Measurements from ENCODE around the gene CLEC4G.

CLEC4G gene

GRCh38 chr19:7720351-7720750 lies 11.6 kb downstream of the CLEC4G start:
- DNase-seq: no peak

- DNase-seq: no peak
Observed at GRCh38 chr19:7718668-7719067, 13.2 kb downstream of the CLEC4G start.

GRCh38 chr19:7716762-7717161 lies 15.1 kb downstream of the CLEC4G start:
- no peak for DNase-seq

GRCh38 chr19:7715671-7716070 lies 16.2 kb downstream of the CLEC4G start:
- no peak for DNase-seq

GRCh38 chr19:7710616-7711015 lies 21.3 kb downstream of the CLEC4G start:
- DNase-seq: no peak

GRCh38 chr19:7709932-7710460 lies 21.9 kb downstream of the CLEC4G start:
- no peak for DNase-seq

- no peak for DNase-seq
Observed at GRCh38 chr19:7706955-7707456, 24.9 kb downstream of the CLEC4G start.

- no peak for DNase-seq
Observed at GRCh38 chr19:7706188-7706954, 25.5 kb downstream of the CLEC4G start.

- DNase-seq: peak; percentile 60
Observed at GRCh38 chr19:7705387-7706187, 26.3 kb downstream of the CLEC4G start.

- no peak for DNase-seq
Observed at GRCh38 chr19:7704280-7705060, 27.4 kb downstream of the CLEC4G start.

GRCh38 chr19:7703332-7703731 lies 28.6 kb downstream of the CLEC4G start:
- no peak for DNase-seq

- no peak for DNase-seq
Observed at GRCh38 chr19:7701654-7702457, 30.1 kb downstream of the CLEC4G start, which contains the start of gene FCER2. Gene FCER2 (minus strand): TSS chr19:7702131. CDS start chr19:7699760, 2,371 bp downstream.

- DNase-seq: no peak
Observed at GRCh38 chr19:7701049-7701653, 30.8 kb downstream of the CLEC4G start.

GRCh38 chr19:7699417-7700401 lies 32.2 kb downstream of the CLEC4G start:
- DNase-seq: no peak

GRCh38 chr19:7699003-7699402 lies 32.9 kb downstream of the CLEC4G start:
- no peak for DNase-seq

- DNase-seq: no peak
Observed at GRCh38 chr19:7698583-7698982, 33.3 kb downstream of the CLEC4G start.

GRCh38 chr19:7697721-7698287 lies 34.1 kb downstream of the CLEC4G start:
- no peak for DNase-seq

GRCh38 chr19:7694499-7694898 lies 37.4 kb downstream of the CLEC4G start:
- DNase-seq: no peak

- no peak for DNase-seq
Observed at GRCh38 chr19:7692417-7693088, 39.4 kb downstream of the CLEC4G start.
